SK-N-SH treated with all-trans-retinoic acid at 6 μM for 48 hours (cell line): Measurements from ENCODE around the gene HSD17B8.

Experiments
- ATAC-seq: fragments of 200-7000 bp; cut with Tn5 transposase; 3 replicates; pipeline ENCODE4 v1.9.1; 2020; ENCODE audit warnings: mild to moderate bottlenecking, moderate library complexity
- ARNTL ChIP-seq: fragments of 450-650 bp; formaldehyde crosslinking; IDR thresholded peaks from 2 replicates; pipeline ENCODE4 v1.5.0; 2020; ENCODE audit warnings: low read depth, mild to moderate bottlenecking, moderate library complexity, borderline replicate concordance
- BACH2 ChIP-seq: fragments of 250-450 bp; sonication (Bioruptor Pico); IDR thresholded peaks from 2 replicates; pipeline ENCODE4 v1.9.0; 2021; ENCODE audit warnings: mild to moderate bottlenecking, borderline replicate concordance
- CREB5 ChIP-seq: fragments of 250-450 bp; sonication (Bioruptor Pico); IDR thresholded peaks from 2 replicates; pipeline ENCODE4 v1.5.1; 2020; ENCODE audit warnings: low read depth, mild to moderate bottlenecking, moderate library complexity
- CSDC2 ChIP-seq: fragments of 250-450 bp; sonication (Bioruptor Pico); IDR thresholded peaks from 2 replicates; pipeline ENCODE4 v1.5.0; 2020; ENCODE audit warnings: mild to moderate bottlenecking, moderate library complexity
- CSRNP3 ChIP-seq: fragments of 250-450 bp; sonication (Bioruptor Pico); IDR thresholded peaks from 2 replicates; pipeline ENCODE4 v1.5.1; 2021; ENCODE audit warnings: mild to moderate bottlenecking, moderate library complexity
- ISL1 ChIP-seq: fragments of 250-450 bp; sonication (Bioruptor Pico); IDR thresholded peaks from 2 replicates; pipeline ENCODE4 v2.1.2; 2022; ENCODE audit warnings: mild to moderate bottlenecking, moderate library complexity
- OSR1 ChIP-seq: fragments of 250-450 bp; sonication (Bioruptor Pico); IDR thresholded peaks from 2 replicates; pipeline ENCODE4 v1.8.0; 2022; ENCODE audit warnings: moderate library complexity, mild to moderate bottlenecking, inconsistent platforms
- PATZ1 ChIP-seq: fragments of 250-450 bp; sonication (Bioruptor Pico); IDR thresholded peaks from 2 replicates; pipeline ENCODE4 v1.8.0; 2020; ENCODE audit warnings: mild to moderate bottlenecking, moderate library complexity, borderline replicate concordance
- POU6F1 ChIP-seq: fragments of 250-450 bp; sonication (Bioruptor Pico); IDR thresholded peaks from 2 replicates; pipeline ENCODE4 v1.8.0; 2021; ENCODE audit warnings: low read depth, mild to moderate bottlenecking, moderate library complexity, borderline replicate concordance
- PPARA ChIP-seq: fragments of 250-450 bp; sonication (Bioruptor Pico); IDR thresholded peaks from 2 replicates; pipeline ENCODE4 v1.5.0; 2020; ENCODE audit warnings: mild to moderate bottlenecking, borderline replicate concordance
- RARB ChIP-seq: fragments of 250-450 bp; sonication (Bioruptor Pico); IDR thresholded peaks from 2 replicates; pipeline ENCODE4 v1.8.0; 2021; ENCODE audit warnings: mild to moderate bottlenecking, moderate library complexity
- SNAI2 ChIP-seq: fragments of 250-450 bp; sonication (Bioruptor Pico); IDR thresholded peaks from 2 replicates; pipeline ENCODE4 v1.5.0; 2020; ENCODE audit warnings: mild to moderate bottlenecking, moderate library complexity
- TCF4 ChIP-seq: fragments of 250-450 bp; sonication (Bioruptor Pico); IDR thresholded peaks from 2 replicates; pipeline ENCODE4 v1.8.0; 2021; ENCODE audit warnings: mild to moderate bottlenecking, moderate library complexity, borderline replicate concordance
- TOX ChIP-seq: fragments of 250-450 bp; sonication (Bioruptor Pico); IDR thresholded peaks from 2 replicates; pipeline ENCODE4 v1.8.0; 2021; ENCODE audit warnings: mild to moderate bottlenecking, moderate library complexity, borderline replicate concordance
- TSHZ2 ChIP-seq: fragments of 250-450 bp; sonication (Bioruptor Pico); IDR thresholded peaks from 2 replicates; pipeline ENCODE4 v1.5.0; 2020; ENCODE audit warnings: mild to moderate bottlenecking, moderate library complexity
- ZC3H10 ChIP-seq: fragments of 250-450 bp; sonication (Bioruptor Pico); IDR thresholded peaks from 2 replicates; pipeline ENCODE4 v1.5.1; 2021; ENCODE audit warnings: mild to moderate bottlenecking, moderate library complexity
- ZFP3 ChIP-seq: fragments of 250-450 bp; sonication (Bioruptor Pico); IDR thresholded peaks from 2 replicates; pipeline ENCODE4 v1.5.0; 2020; ENCODE audit warnings: mild to moderate bottlenecking, moderate library complexity
- ZFP30 ChIP-seq: fragments of 450-650 bp; formaldehyde crosslinking; IDR thresholded peaks from 2 replicates; pipeline ENCODE4 v1.5.0; 2022; ENCODE audit warnings: mild to moderate bottlenecking, moderate library complexity
- ZNF565 ChIP-seq: fragments of 450-650 bp; formaldehyde crosslinking; conservative IDR thresholded peaks from 2 replicates; pipeline ENCODE4 v1.5.0; 2020; ENCODE audit warnings: low read depth, mild to moderate bottlenecking, moderate library complexity
- ZNF8 ChIP-seq: fragments of 450-650 bp; formaldehyde crosslinking; IDR thresholded peaks from 2 replicates; pipeline ENCODE4 v1.5.0; 2020; ENCODE audit warnings: mild to moderate bottlenecking, moderate library complexity

HSD17B8 gene

GRCh38 chr6:33160096-33160495, 44.4 kb upstream of the HSD17B8 start:
- TF ChIP-seq ISL1, result no peak
- TF ChIP-seq CSDC2, result no peak
- no peak for TF ChIP-seq ZNF565 (CRISPR knock-in tag)
- TF ChIP-seq TSHZ2, result no peak
- no peak for TF ChIP-seq ZC3H10 (CRISPR knock-in tag)
- TF ChIP-seq OSR1 (CRISPR knock-in tag), result no peak
- TF ChIP-seq TCF4 (CRISPR knock-in tag), result no peak
- TF ChIP-seq PATZ1 (CRISPR knock-in tag), result no peak
- TF ChIP-seq TOX, result no peak
- TF ChIP-seq POU6F1 (CRISPR knock-in tag), result no peak
- TF ChIP-seq ZFP3 (CRISPR knock-in tag), result no peak
- TF ChIP-seq SNAI2 (CRISPR knock-in tag), result no peak
- TF ChIP-seq, all 23 proteins: peak for 0

GRCh38 chr6:33160728-33161344, 43.6 kb upstream of the HSD17B8 start:
- ATAC-seq, result peak; percentile 15; the same call in 2 of the 3 replicates
- no peak for TF ChIP-seq CREB5 (CRISPR knock-in tag)
- TF ChIP-seq ZFP30 (CRISPR knock-in tag), result no peak
- TF ChIP-seq OSR1 (CRISPR knock-in tag), result no peak
- TF ChIP-seq PPARA (CRISPR knock-in tag), result no peak
- no peak for TF ChIP-seq CSDC2
- no peak for TF ChIP-seq RARB (CRISPR knock-in tag)
- TF ChIP-seq CSRNP3 (CRISPR knock-in tag), result no peak
- TF ChIP-seq BACH2, result no peak
- no peak for TF ChIP-seq ZFP3 (CRISPR knock-in tag)
- TF ChIP-seq ZC3H10 (CRISPR knock-in tag), result no peak
- no peak for TF ChIP-seq ARNTL (CRISPR knock-in tag)
- TF ChIP-seq ZNF565 (CRISPR knock-in tag), result no peak
- no peak for TF ChIP-seq PATZ1 (CRISPR knock-in tag)
- TF ChIP-seq ISL1, result no peak
- TF ChIP-seq SNAI2 (CRISPR knock-in tag), result no peak
- no peak for TF ChIP-seq ZNF8 (CRISPR knock-in tag)
- TF ChIP-seq, all 23 proteins: peak for 0

More at GRCh38 chr6:33160096-33160495, 44.4 kb upstream of the HSD17B8 start:
- ATAC-seq, result no peak
